Mucosa of descending colon (tissue), 3 donors: ENCODE results near the gene TSPAN8. TPM values are rescaled to one million over a fixed set of nuclear protein-coding genes. Genes with fewer than 3 reads are reported as not detected.

Experiments
- ATAC-seq: fragments of 200-7000 bp; cut with Tn5 transposase; one replicate; pipeline ENCODE4 v1.9.1; 2020; ENCODE audit warnings: mild to moderate bottlenecking, moderate library complexity
- DNase-seq, 3 donors: peaks; one replicate each; pipeline ENCODE4 v3.0.0-alpha.2; 2020
- H3K36me3 ChIP-seq: fragments of 200-600 bp; one replicate; pipeline ENCODE4 v1.8.0; 2021; ENCODE audit warnings: low read depth, mild to moderate bottlenecking
- H3K4me1 ChIP-seq: fragments of 200-600 bp; one replicate; pipeline ENCODE4 v1.8.0; 2021; ENCODE audit warnings: low read depth, mild to moderate bottlenecking
- H3K4me3 ChIP-seq: fragments of 200-600 bp; one replicate; pipeline ENCODE4 v1.8.0; 2021; ENCODE audit warnings: mild to moderate bottlenecking
- H3K9me3 ChIP-seq: fragments of 200-600 bp; one replicate; pipeline ENCODE4 v1.8.0; 2021; ENCODE audit warnings: mild to moderate bottlenecking
- CTCF ChIP-seq: fragments of 200-600 bp; IDR thresholded peaks from one replicate; pipeline ENCODE4 v1.8.0; 2022; ENCODE audit warnings: antibody characterized with exemption, mild to moderate bottlenecking
- intact Hi-C, 2 donors: fragments of 100-400 bp; cut with DNase I in 1 of 2; cut with micrococcal nuclease in 1 of 2; formaldehyde crosslinking; loops; one replicate each; pipeline versions ENCODE4 v1.11.0 to v1.11.1; 2022; cut with DNase I, micrococcal nuclease
- total RNA-seq, 3 donors: library from RNA; stranded (reverse); fragmentation: NEBNext Ultra II Directional in 2 of 3; extraction: Animal tissue kit (Norgen Biotek cat#: 25700) in 2 of 3; gene quantifications; one replicate each; pipeline versions ENCODE4 v1.2.1 to v1.2.4, GENCODE V29; 2021 to 2023
- donor health status: DM: no; HTN: no; CAD: no; lungs with moderate emphysema.
- donor health status: DM: no; HTN: no; CAD: no.
- donor health status: DM: no; HTN: yes; CAD: no.

TSPAN8 gene
- total RNA-seq, 3 donors from 2014 or later = 685 to 1,687 (median 1,460) TPM

- no peak for DNase-seq
- TF ChIP-seq CTCF = no peak
- intact Hi-C loops = no loop called here
These were observed 82.1 kb downstream of the TSPAN8 start for GRCh38 chr12:71075743-71076142.

More at GRCh38 chr12:71075743-71076142, 82.1 kb downstream of the TSPAN8 start:
- Histone ChIP-seq H3K9me3 (no peaks in the 10 kb centered on the region), H3K4me1 (no peaks in the 10 kb centered on the region), H3K4me3 (no peak overlapping the region), H3K36me3 (no peaks in the 10 kb centered on the region)
- no peak for ATAC-seq

Other genes starting within 250 kb of the TSPAN8 start
- gene PTPRR, start 237.3 kb downstream of the TSPAN8 start, total RNA-seq = 10 to 100 TPM; 16.6 to 46.9 (median 25.1) TPM